Measurements from ENCODE around the gene ANO8. TPM values are rescaled to one million over a fixed set of nuclear protein-coding genes. Genes with fewer than 3 reads are reported as not detected.

Gene ANO8
- total and polyA plus RNA-seq, 2 of the 13 experiments (the other 11 are each of a cell fraction or from before 2014, with no cell fraction given) = 1.8 to 3.5 TPM

GRCh38 chr19:17337675-17338432, 3.2 kb upstream of the ANO8 start (continued):
- TF ChIP-seq PAWR (CRISPR knock-in tag; IDR thresholded peaks at IDR 0.05; ENCODE audit: borderline replicate concordance) = no peak
- TF ChIP-seq ELK4 (CRISPR knock-in tag; IDR thresholded peaks at IDR 0.05; ENCODE audit: borderline replicate concordance) = peak; percentile 71; the same call in 1 of the 2 replicates
- no peak for TF ChIP-seq SNAPC2 (CRISPR knock-in tag; IDR thresholded peaks at IDR 0.05)
- no peak for TF ChIP-seq IKZF5 (CRISPR knock-in tag; IDR thresholded peaks at IDR 0.05)
- TF ChIP-seq ERF (CRISPR knock-in tag; IDR thresholded peaks at IDR 0.05) = no peak
- TF ChIP-seq NFIC (IDR thresholded peaks at IDR 0.05; ENCODE audit: low read length) = no peak
- TF ChIP-seq MXD1 (CRISPR knock-in tag; IDR thresholded peaks at IDR 0.05) = 0 out of 2 replicates have a peak, but pooled peaks have one; percentile 75
- no peak for TF ChIP-seq GRHL1 (CRISPR knock-in tag; conservative IDR thresholded peaks at IDR 0.05)
- TF ChIP-seq NR2C2 (CRISPR knock-in tag; IDR thresholded peaks at IDR 0.05; ENCODE audit: borderline replicate concordance) = no peak
- no peak for TF ChIP-seq CEBPG (CRISPR knock-in tag; IDR thresholded peaks at IDR 0.05)
- no peak for TF ChIP-seq ZNF143 (CRISPR knock-in tag; IDR thresholded peaks at IDR 0.05)
- no peak for TF ChIP-seq ZNF317 (CRISPR knock-in tag; IDR thresholded peaks at IDR 0.05)
- TF ChIP-seq ZFY (CRISPR knock-in tag; IDR thresholded peaks at IDR 0.05) = 0 out of 2 replicates have a peak, but pooled peaks have one; percentile 3
- TF ChIP-seq ZNF652 (CRISPR knock-in tag; IDR thresholded peaks at IDR 0.05; ENCODE audit: borderline replicate concordance, low read depth) = no peak
- TF ChIP-seq MED8 (CRISPR knock-in tag; IDR thresholded peaks at IDR 0.05; ENCODE audit: insufficient replicate concordance) = no peak
- TF ChIP-seq GZF1 (CRISPR knock-in tag; IDR thresholded peaks at IDR 0.05) = no peak
- TF ChIP-seq HMG20B (CRISPR knock-in tag; conservative IDR thresholded peaks at IDR 0.05) = no peak
- TF ChIP-seq MAF1 (CRISPR knock-in tag; IDR thresholded peaks at IDR 0.05; ENCODE audit: borderline replicate concordance) = no peak
- TF ChIP-seq ZNF354B (CRISPR knock-in tag; IDR thresholded peaks at IDR 0.05) = no peak
- no peak for TF ChIP-seq ELF4 (CRISPR knock-in tag; IDR thresholded peaks at IDR 0.05; ENCODE audit: borderline replicate concordance)
- no peak for TF ChIP-seq FOSL2 (CRISPR knock-in tag; IDR thresholded peaks at IDR 0.05)
- TF ChIP-seq ZNF570 (CRISPR knock-in tag; IDR thresholded peaks at IDR 0.05; ENCODE audit: borderline replicate concordance) = no peak
- no peak for TF ChIP-seq CC2D1A (CRISPR knock-in tag; IDR thresholded peaks at IDR 0.05)
- no peak for TF ChIP-seq NONO (IDR thresholded peaks at IDR 0.05)
- TF ChIP-seq NONO (CRISPR knock-in tag; conservative IDR thresholded peaks at IDR 0.05) = no peak; the same call in 1 of the 2 replicates
- TF ChIP-seq POGK (CRISPR knock-in tag; conservative IDR thresholded peaks at IDR 0.05) = no peak
